Hepatocyte (in vitro differentiated cells): ENCODE measurements around the gene HSPB8.

Experiments used
- EZH2 ChIP-seq: fragments of 200-600 bp; sonication (generic); IDR thresholded peaks from 2 replicates; pipeline ENCODE4 v1.6.1; 2016; ENCODE audit warnings: antibody characterized with exemption, mild to moderate bottlenecking, borderline replicate concordance
- EZH2phosphoT487 ChIP-seq: fragments of 200-600 bp; sonication (generic); IDR thresholded peaks from one replicate; pipeline ENCODE4 v1.6.1; 2018; ENCODE audit warnings: antibody characterized with exemption, mild to moderate bottlenecking, low read depth, moderate library complexity; ENCODE audit not compliant: unreplicated experiment, severe bottlenecking
- TF ChIP-seq, protein P1 (sequence below): fragments of 200-600 bp; sonication (generic); IDR thresholded peaks from 2 replicates; pipeline ENCODE4 v1.5.1; 2016; ENCODE audit warnings: antibody characterized with exemption, mild to moderate bottlenecking; ENCODE audit not compliant: poor library complexity

GRCh38 chr12:119157528-119157927 is 21.2 kb upstream of the HSPB8 start:
- TF ChIP-seq EZH2 (no peak), EZH2phosphoT487 (no peak)
- TF ChIP-seq, protein P1, sequence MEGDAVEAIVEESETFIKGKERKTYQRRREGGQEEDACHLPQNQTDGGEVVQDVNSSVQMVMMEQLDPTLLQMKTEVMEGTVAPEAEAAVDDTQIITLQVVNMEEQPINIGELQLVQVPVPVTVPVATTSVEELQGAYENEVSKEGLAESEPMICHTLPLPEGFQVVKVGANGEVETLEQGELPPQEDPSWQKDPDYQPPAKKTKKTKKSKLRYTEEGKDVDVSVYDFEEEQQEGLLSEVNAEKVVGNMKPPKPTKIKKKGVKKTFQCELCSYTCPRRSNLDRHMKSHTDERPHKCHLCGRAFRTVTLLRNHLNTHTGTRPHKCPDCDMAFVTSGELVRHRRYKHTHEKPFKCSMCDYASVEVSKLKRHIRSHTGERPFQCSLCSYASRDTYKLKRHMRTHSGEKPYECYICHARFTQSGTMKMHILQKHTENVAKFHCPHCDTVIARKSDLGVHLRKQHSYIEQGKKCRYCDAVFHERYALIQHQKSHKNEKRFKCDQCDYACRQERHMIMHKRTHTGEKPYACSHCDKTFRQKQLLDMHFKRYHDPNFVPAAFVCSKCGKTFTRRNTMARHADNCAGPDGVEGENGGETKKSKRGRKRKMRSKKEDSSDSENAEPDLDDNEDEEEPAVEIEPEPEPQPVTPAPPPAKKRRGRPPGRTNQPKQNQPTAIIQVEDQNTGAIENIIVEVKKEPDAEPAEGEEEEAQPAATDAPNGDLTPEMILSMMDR, result no peak
